H1 (cell line): ENCODE measurements around the gene CIITA. TPM values are rescaled to one million over a fixed set of nuclear protein-coding genes. Genes with fewer than 3 reads are reported as not detected.

ENCODE experiments used
- CTCF ChIA-PET: fragments of 300-600 bp; sonication (Branson Sonifier 250); formaldehyde crosslinking; loops from one replicate; lab custom pipeline; 2021; ENCODE audit not compliant: partially characterized antibody; lab: Charles Lee
- POLR2A ChIA-PET: fragments of 300-600 bp; sonication (Branson Sonifier 250); formaldehyde crosslinking; loops from one replicate; lab custom pipeline; 2021; ENCODE audit warnings: inconsistent platforms; ENCODE audit not compliant: partially characterized antibody; lab: Charles Lee
- DNase-seq, 2 experiments: peaks; one replicate each; pipeline versions ENCODE4 v3.0.0 to v3.0.0-alpha.2; 2010 to 2022; ENCODE audit warnings: low spot score in 2 of 2, low read depth in 1 of 2, mixed read lengths in 1 of 2
- FAIRE-seq: peaks from 2 replicates; lab custom pipeline; 2011; peaks lifted over from hg19 to GRCh38; lab: Jason Lieb, UNC
- H2AFZ ChIP-seq: 2 replicates; pipeline ENCODE4 v1.8.1; 2012; ENCODE audit warnings: low read length, inconsistent platforms
- H2AK5ac ChIP-seq: 2 replicates; pipeline ENCODE4 v1.6.1; 2013; ENCODE audit warnings: low read depth, low read length
- H2BK120ac ChIP-seq: replicated peaks from 2 replicates; pipeline ENCODE3; 2013; ENCODE audit warnings: low read depth, low read length, inconsistent platforms
- H2BK12ac ChIP-seq: 2 replicates; pipeline ENCODE4 v1.6.1; 2013; ENCODE audit warnings: low read depth, low read length
- H2BK15ac ChIP-seq: 2 replicates; pipeline ENCODE4 v1.6.1; 2013; ENCODE audit warnings: low read length
- H2BK20ac ChIP-seq: 2 replicates; pipeline ENCODE4 v1.6.1; 2013; ENCODE audit warnings: low read length
- H2BK5ac ChIP-seq: 2 replicates; pipeline ENCODE4 v1.6.1; 2013; ENCODE audit warnings: low read depth, low read length
- H3K14ac ChIP-seq: 2 replicates; pipeline ENCODE4 v1.6.1; 2013; ENCODE audit warnings: inconsistent platforms; ENCODE audit not compliant: insufficient read length
- H3K18ac ChIP-seq: 2 replicates; pipeline ENCODE4 v1.6.1; 2013; ENCODE audit warnings: low read length; ENCODE audit errors: extremely low read depth
- H3K23ac ChIP-seq: 2 replicates; pipeline ENCODE4 v1.6.1; 2013; ENCODE audit warnings: inconsistent platforms; ENCODE audit not compliant: insufficient read length
- H3K23me2 ChIP-seq: 2 replicates; pipeline ENCODE4 v1.6.1; 2013; ENCODE audit warnings: low read depth, low read length
- H3K27ac ChIP-seq: 2 replicates; pipeline ENCODE4 v1.6.1; 2011; ENCODE audit warnings: low read depth, low read length, inconsistent platforms
- H3K27me3 ChIP-seq, 4 experiments: replicated peaks in 1 of 4; 1 replicate in 1 of 4; 2 replicates in 3 of 4; pipeline versions ENCODE4 v1.6.1 to v1.8.1; 2011 to 2013; ENCODE audit warnings: low read length in 3 of 4, mild to moderate bottlenecking in 3 of 4, inconsistent platforms in 2 of 4, mixed read lengths in 2 of 4, moderate library complexity in 1 of 4; ENCODE audit not compliant: control insufficient read depth in 3 of 4, insufficient read depth in 3 of 4; ENCODE audit errors: extremely low read depth in 1 of 4
- H3K36me3 ChIP-seq, 4 experiments: 2 replicates each; pipeline versions ENCODE4 v1.6.1 to v1.8.1; 2011 to 2013; ENCODE audit warnings: mild to moderate bottlenecking in 4 of 4, low read length in 3 of 4, moderate library complexity in 2 of 4, control low read depth in 1 of 4, inconsistent platforms in 1 of 4; ENCODE audit not compliant: insufficient read depth in 4 of 4, control insufficient read depth in 2 of 4
- H3K4ac ChIP-seq: replicated peaks from 2 replicates; pipeline ENCODE3; 2013; ENCODE audit warnings: low read length, low read depth, mixed read lengths, inconsistent platforms; ENCODE audit not compliant: insufficient read length
- H3K4me1 ChIP-seq, 4 experiments: replicated peaks in 1 of 4; 1 replicate in 1 of 4; 2 replicates in 3 of 4; pipeline versions ENCODE4 v1.6.1 to v1.8.1; 2011 to 2013; ENCODE audit warnings: low read length in 3 of 4, inconsistent platforms in 2 of 4, mixed read lengths in 1 of 4; ENCODE audit not compliant: insufficient read depth in 4 of 4, control insufficient read depth in 3 of 4
- H3K4me2 ChIP-seq, 2 experiments: 2 replicates each; pipeline versions ENCODE4 v1.6.1 to v1.8.1; 2011 to 2013; ENCODE audit warnings: low read depth in 2 of 2, low read length in 2 of 2, control low read depth in 1 of 2, inconsistent platforms in 1 of 2, mild to moderate bottlenecking in 1 of 2; ENCODE audit not compliant: insufficient read depth in 1 of 2
- H3K4me3 ChIP-seq, 4 experiments: fragments of 200-600, 300-600 bp in 1 of 4; sonication (generic), shearing (Covaris generic), sonication (Bioruptor Twin) in 1 of 4; 2 replicates each; pipeline versions ENCODE4 v1.5.1 to v1.8.1; 2011 to 2016; ENCODE audit warnings: low read length in 4 of 4, low read depth in 3 of 4, control low read depth in 2 of 4, inconsistent platforms in 2 of 4, mild to moderate bottlenecking in 2 of 4, mixed read lengths in 1 of 4, moderate library complexity in 1 of 4; ENCODE audit not compliant: insufficient read depth in 2 of 4; ENCODE audit errors: extremely low read depth in 1 of 4
- H3K56ac ChIP-seq: replicated peaks from 2 replicates; pipeline ENCODE3; 2013; ENCODE audit warnings: low read depth, mild to moderate bottlenecking, mixed read lengths, low read length, inconsistent platforms; ENCODE audit not compliant: insufficient read length
- H3K79me1 ChIP-seq: 2 replicates; pipeline ENCODE4 v1.6.1; 2013; ENCODE audit warnings: low read depth, low read length, control low read depth
- H3K79me2 ChIP-seq, 2 experiments: 2 replicates each; pipeline versions ENCODE4 v1.6.1 to v1.8.1; 2012 to 2013; ENCODE audit warnings: low read length in 2 of 2, mild to moderate bottlenecking in 2 of 2, inconsistent platforms in 1 of 2; ENCODE audit not compliant: insufficient read depth in 2 of 2, control insufficient read depth in 1 of 2
- H3K9ac ChIP-seq, 4 experiments: replicated peaks in 1 of 4; 1 replicate in 1 of 4; 2 replicates in 3 of 4; pipeline versions ENCODE4 v1.6.1 to v1.8.1; 2011 to 2013; ENCODE audit warnings: low read depth in 3 of 4, low read length in 3 of 4, control low read depth in 2 of 4, mild to moderate bottlenecking in 2 of 4, moderate library complexity in 2 of 4, inconsistent platforms in 1 of 4; ENCODE audit errors: extremely low read depth in 1 of 4
- H3K9me3 ChIP-seq, 2 experiments: 2 replicates each; pipeline versions ENCODE4 v1.6.1 to v1.8.1; 2012 to 2013; ENCODE audit warnings: mild to moderate bottlenecking in 2 of 2, moderate library complexity in 2 of 2, control low read depth in 1 of 2, inconsistent platforms in 1 of 2, low read depth in 1 of 2, low read length in 1 of 2, mixed read lengths in 1 of 2; ENCODE audit not compliant: insufficient read depth in 2 of 2
- H4K20me1 ChIP-seq, 2 experiments: replicated peaks in 1 of 2; 2 replicates each; pipeline versions ENCODE3 to v1.8.1; 2011 to 2013; ENCODE audit warnings: inconsistent platforms in 2 of 2, low read length in 2 of 2, mild to moderate bottlenecking in 1 of 2; ENCODE audit not compliant: insufficient read depth in 2 of 2, control insufficient read depth in 1 of 2
- H4K5ac ChIP-seq: 2 replicates; pipeline ENCODE4 v1.6.1; 2013; ENCODE audit warnings: low read length, low read depth, mixed read lengths, inconsistent platforms; ENCODE audit not compliant: insufficient read length
- H4K8ac ChIP-seq: 2 replicates; pipeline ENCODE4 v1.8.0; 2013; ENCODE audit warnings: mild to moderate bottlenecking, moderate library complexity, low read length, inconsistent platforms; ENCODE audit not compliant: insufficient read depth; ENCODE audit errors: extremely low read depth
- H4K91ac ChIP-seq: replicated peaks from 2 replicates; pipeline ENCODE3; 2013; ENCODE audit warnings: low read length, mixed read lengths, inconsistent platforms; ENCODE audit not compliant: insufficient read length
- ATF2 ChIP-seq: IDR thresholded peaks from 2 replicates; pipeline ENCODE4 v1.6.1; 2012; ENCODE audit warnings: low read length, inconsistent platforms
- MAFK ChIP-seq: IDR thresholded peaks from 2 replicates; pipeline ENCODE4 v1.6.1; 2012; ENCODE audit warnings: low read depth, mild to moderate bottlenecking, improper control_type of control experiment, low read length
- USF2 ChIP-seq: IDR thresholded peaks from 2 replicates; pipeline ENCODE4 v1.6.1; 2011; ENCODE audit warnings: low read length, improper control_type of control experiment
- WGBS, 2 experiments: shearing (Covaris generic) in 1 of 2; methylation state at CpG; one replicate each; pipeline versions ENCODE4 v1.1.6 to v1.1.7; 2013 to 2015; ENCODE audit warnings: low lambda C conversion rate in 2 of 2, mixed read lengths in 2 of 2, inconsistent platforms in 1 of 2, low coverage in 1 of 2, missing lambda C conversion rate in 1 of 2; ENCODE audit not compliant: insufficient replicate concordance in 2 of 2, insufficient coverage in 1 of 2, insufficient read length in 1 of 2; ENCODE audit errors: extremely low coverage in 1 of 2, missing lambda C conversion rate in 1 of 2; 5-methylcytosine and 5-hydroxymethylcytosine counted together
- polyA plus RNA-seq, 7 experiments: library from polyadenylated mRNA; depleted of rRNA in 3 of 7; stranded (reverse) in 5 of 7; unstranded in 2 of 7; fragments of >200 nt in 5 of 7; fragments of 200-250 nt in 2 of 7; gene quantifications; 1 replicate in 5 of 7; 2 replicates in 1 of 7; 4 replicates in 1 of 7; pipeline versions ENCODE4 v1.2.1 to v1.2.3, GENCODE V29; 2011 to 2013; ENCODE audit warnings: missing spikeins in 2 of 7, mixed read lengths in 2 of 7
- total RNA-seq: library from RNA; stranded (reverse); fragmentation: NEBNext Ultra II Directional; extraction: Animal tissue kit (Norgen Biotek cat#: 25700); gene quantifications from 2 replicates; pipeline ENCODE4 v1.2.1, GENCODE V29; 2021

The CIITA gene
- total and polyA plus RNA-seq, 2 of the 8 experiments (the other 6 are each of a cell fraction or from before 2014, with no cell fraction given) = 0.07 to 0.17 TPM

GRCh38 chr16:10878644-10879501 lies 1.9 kb downstream of the CIITA start:
- Histone ChIP-seq H4K5ac (no peak overlapping the region), H2BK5ac (no peak overlapping the region), H2AFZ (peak overlapping the region; percentile 77; the same call in 1 of the 2 replicates), H4K91ac (no peak overlapping the region), H3K79me2 (no peaks in the 10 kb centered on the region), H2BK120ac (no peak overlapping the region), H3K9ac (no peak overlapping the region), H3K23ac (no peak overlapping the region), H3K9me3 (no peaks in the 10 kb centered on the region), H4K8ac (peak overlapping the region; percentile 22; the same call in 1 of the 2 replicates), H3K4me1 (peaks cover 0 to 9% (median 2%) of the 10 kb centered on the region in 4 experiments; a peak in 3 of 7 replicates), H3K27ac (no peak overlapping the region), H3K18ac (no peak overlapping the region; the same call in 1 of the 2 replicates), H3K36me3 (no peaks in the 10 kb centered on the region), H3K79me1 (no peaks in the 10 kb centered on the region), H4K20me1 (no peaks in the 10 kb centered on the region), H3K4me2 (peak overlapping the region; percentile 65 to 78), H3K14ac (no peak overlapping the region), H3K23me2 (0 out of 2 replicates have a peak, but pooled peaks cover 2% of the 10 kb centered on the region), H3K4ac (no peak overlapping the region), H3K27me3 (peaks cover 4 to 33% (median 28%) of the 10 kb centered on the region in 4 experiments), H2BK15ac (no peak overlapping the region; the same call in 1 of the 2 replicates), H3K4me3 (peak overlapping the region; percentile 17 to 56 (median 48); a peak in 7 of 8 replicates), H2BK12ac (no peak overlapping the region), H3K56ac (no peak overlapping the region), H2BK20ac (no peak overlapping the region), H2AK5ac (no peak overlapping the region)
- FAIRE-seq (no peak), DNase-seq (peak in 1 of 2 experiments; percentile 56)
- POLR2A ChIA-PET = interaction anchor here (0.7 to 1.2 kb wide), 3 partner anchors 10 to 75 kb away, joined by 3 to 4 read pairs (median 3); no protein-coding TSS in a partner anchor
- 28% methylated on average over 41 of the region's 49 CpGs; no CpG with 5 or more reads in 1 of the 2 experiments for WGBS, 2 experiments
- CTCF ChIA-PET = interaction anchor here (0.7 to 4.2 kb wide), 10 partner anchors 10 to 177 kb away, joined by 3 to 29 read pairs (median 4); no protein-coding TSS in a partner anchor
- TF ChIP-seq MAFK (no peak), ATF2 (no peak), USF2 (no peak)
